Epidermal melanocyte (primary cell): ENCODE measurements around the gene CETN2.
"Not testable (repeated sequence)": the region's sequence is repeated elsewhere in the genome, so short reads cannot be mapped to it uniquely, and the experiment has no call there.

Experiments
- DNase-seq: peaks from one replicate; pipeline ENCODE4 v3.0.0; 2011; ENCODE audit warnings: low spot score; ENCODE audit not compliant: insufficient read length

CETN2 gene

DNA sequence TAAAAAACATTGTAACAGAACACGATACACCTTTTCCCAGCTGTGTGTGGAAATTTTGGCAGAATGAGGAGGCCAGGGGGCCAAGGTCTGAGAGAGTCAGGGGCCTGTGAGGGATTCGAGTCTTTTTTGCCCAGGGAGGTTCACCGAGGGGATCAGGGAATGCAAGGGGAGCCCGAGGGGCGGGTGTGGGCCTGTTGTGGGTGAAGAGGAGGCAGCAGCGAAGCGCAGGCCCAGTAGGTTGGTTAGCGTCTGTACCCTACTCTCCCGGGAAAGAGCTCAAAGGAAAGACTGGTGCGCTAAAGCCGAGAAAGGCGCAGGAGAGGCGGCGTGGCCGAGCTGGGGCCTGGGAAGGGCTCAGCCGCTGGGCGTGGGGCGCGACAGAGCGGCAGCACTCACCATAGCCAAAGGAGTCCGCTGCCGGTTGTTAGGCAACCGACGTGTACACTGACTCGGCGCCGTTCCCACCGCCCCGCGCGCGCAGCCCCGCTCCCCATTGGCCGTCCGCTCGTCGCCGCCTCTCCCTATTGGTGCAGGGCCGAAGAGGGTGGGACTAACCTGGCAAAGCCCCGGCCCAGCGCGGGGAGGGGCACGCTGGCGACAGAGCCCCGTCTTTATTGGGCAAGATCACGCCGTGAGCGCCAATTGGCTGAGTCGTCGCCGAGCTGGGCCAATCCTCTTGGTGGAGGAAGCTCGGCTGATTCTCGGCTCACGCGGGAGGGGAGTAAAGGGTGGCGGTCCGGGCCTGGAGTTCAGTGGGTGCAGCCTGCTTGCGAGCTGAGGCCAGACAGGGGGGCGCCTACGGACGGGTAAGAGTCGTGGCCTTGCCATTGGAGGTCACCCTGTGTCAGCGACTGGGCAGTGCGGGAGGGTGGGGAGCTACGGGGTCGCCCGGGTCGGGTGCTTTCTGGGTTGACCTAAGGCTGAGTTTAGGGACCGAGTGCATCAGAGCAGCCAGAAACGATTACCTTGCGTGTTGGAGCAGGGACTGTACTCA lies at the start of gene CETN2, which contains the start of gene NSDHL:
Gene CETN2 (minus strand): TSS at position 446 of the 994 bp plus-strand sequence. CDS start 47 bp downstream, at position 399.
Gene NSDHL (plus strand): TSS at position 752 of the 994 bp plus-strand sequence. CDS start 15,262 bp downstream, outside the sequence.
- peak; percentile 95 for DNase-seq

DNA sequence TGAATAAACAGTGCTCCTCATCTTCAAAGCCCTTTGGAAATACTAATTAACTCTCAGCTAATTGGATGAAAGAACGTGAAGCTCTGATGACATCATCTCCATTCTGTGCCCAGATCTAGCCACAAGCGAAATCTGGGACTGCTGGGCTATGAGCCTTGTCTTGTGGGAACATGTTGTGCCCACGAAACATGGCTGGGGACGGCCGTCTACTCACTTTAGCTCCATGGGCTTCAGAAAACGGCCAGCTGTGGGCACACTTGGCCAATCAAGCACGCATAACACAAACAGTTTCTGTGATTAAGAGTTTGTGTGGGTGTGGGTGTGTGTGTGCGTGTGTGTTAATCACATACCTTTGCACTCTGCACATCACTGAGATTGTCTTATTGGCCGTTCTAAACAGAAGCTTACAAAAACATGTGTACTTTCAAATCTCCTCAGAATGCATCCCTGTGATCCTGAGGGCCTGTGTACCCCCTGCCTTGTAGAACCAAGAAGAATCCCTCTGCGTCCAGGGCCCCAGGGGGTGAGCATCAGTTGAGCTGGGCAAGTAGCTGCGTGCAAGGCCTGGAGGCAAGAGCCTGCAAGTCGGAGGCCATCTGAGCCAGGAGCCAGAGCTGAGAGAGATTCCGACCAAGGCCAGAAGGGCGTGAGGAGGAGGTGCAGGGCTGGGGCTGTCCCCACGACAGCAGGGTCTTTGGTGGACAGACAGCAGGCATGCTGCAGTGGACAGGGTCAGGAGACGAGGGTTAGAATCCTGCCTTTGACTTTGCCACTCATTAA lies 48.6 kb upstream of the CETN2 start:
- DNase-seq: no peak

- no peak for DNase-seq
These were observed 46.6 kb upstream of the CETN2 start for GRCh38 chrX:152876931-152877840.

DNA sequence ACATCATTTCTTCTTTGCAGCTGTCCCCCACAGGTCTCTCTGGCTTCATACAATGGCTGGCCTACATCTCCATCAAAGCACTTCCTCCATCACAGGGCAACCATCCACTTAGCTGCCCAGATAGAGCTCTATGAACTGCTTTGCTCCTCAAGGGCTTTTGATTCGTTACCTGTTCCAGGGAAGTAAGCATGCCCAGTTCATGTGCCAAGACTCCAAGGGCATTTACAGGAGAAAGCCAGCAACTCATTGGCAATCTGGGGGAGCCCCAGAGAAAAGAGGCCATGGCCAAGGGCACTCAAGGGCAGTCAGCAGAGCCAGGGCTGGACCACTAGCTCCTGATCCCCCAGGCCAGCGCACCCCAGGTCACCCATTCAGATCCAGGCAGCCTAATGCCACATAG lies 42.8 kb upstream of the CETN2 start:
- DNase-seq: no peak

DNA sequence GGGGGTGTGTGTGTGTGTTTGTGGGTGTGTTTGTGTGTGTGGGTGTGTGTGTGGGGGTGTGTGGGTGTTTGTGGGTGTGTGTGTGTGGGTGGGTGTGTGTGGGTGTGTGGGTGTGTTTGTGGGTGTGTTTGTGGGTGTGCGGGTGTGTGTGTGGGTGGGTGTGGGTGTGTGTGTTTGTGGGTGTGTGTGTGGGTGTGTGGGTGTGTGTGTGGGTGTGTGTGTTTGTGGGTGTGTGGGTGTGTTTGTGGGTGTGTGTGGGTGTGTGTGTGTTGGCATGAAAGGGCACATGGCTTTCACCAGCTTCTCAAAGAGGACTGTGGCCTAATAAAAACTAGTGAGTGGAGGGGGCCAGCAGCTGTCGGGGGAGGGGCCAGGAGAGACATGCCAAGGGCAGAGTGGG lies 42.0 kb upstream of the CETN2 start:
- no peak for DNase-seq

DNA sequence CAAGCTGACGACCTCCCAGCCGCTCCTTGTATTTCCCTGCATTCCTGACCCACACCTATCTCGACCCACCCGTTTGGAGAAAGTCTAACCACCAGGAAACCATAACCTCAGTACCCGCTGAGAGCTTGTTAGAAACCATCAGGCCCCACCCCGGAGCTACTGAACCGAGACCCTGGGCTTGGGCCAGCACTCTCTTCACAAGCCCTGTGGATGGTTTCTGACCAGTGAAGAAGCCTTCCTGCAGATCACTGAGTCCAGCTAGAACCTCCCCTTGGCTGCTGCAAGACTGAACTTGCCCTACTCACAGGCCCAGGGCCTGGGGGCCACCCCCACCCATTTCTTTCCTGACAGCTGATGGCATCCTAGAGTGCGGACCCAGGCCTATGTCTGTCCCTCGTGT lies 40.7 kb upstream of the CETN2 start:
- no peak for DNase-seq

GRCh38 chrX:152869972-152870371 lies 39.4 kb upstream of the CETN2 start:
- DNase-seq: no peak

GRCh38 chrX:152866386-152866785 lies 35.8 kb upstream of the CETN2 start:
- no peak for DNase-seq

DNA sequence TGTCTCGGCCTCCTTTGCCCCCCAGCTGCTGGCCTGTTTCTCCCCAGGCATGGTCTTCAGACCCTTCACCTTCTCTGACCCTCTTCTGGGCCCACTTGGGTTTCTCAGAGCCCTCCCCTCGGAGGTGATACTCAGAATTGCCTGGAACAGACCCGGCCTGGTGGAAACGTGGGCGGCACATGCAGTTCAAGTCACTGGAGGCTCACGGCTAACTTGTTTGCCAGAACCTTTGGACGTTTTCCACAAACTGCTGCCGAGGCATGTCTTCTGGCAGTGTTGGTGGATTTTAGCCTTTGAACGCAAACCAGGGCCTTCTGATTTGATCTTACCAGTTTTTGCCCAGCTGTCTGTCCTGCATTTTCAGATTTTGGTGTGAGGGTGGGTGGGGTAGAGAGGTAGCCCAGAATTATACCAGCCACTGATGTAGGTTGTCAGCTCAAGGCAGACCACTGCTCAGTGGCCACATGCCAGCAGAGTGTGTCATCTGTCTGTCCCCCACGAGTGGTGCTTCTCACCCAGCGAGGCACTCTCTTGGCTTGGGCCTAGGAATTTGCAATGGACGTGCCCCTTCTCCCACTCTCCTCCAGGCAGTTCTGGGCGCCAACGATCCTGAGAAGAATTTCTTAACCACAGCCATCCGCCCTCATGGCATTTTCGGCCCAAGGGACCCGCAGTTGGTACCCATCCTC lies 34.8 kb upstream of the CETN2 start:
- no peak for DNase-seq

DNA sequence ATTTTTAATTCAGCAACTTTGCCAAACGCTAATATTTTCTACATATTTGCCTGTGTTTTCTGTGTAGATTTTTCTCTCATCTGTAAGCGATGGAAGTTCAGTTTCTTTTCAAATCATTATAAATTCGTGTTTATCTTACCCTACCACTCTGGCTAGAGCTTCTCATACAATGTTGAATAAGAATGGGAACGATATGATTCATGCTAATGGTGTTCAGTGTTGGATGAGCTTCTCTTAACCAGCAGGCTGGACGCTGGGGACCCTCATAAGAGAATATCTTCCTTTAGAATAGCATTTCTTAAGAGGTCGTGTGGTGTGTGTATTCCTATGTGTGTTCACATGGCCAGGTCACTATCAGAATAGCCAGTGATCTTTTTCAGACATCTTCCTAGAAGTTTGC lies 31.3 kb upstream of the CETN2 start:
- no peak for DNase-seq

GRCh38 chrX:152861116-152861515 lies 30.6 kb upstream of the CETN2 start:
- no peak for DNase-seq

GRCh38 chrX:152853986-152854385 lies 23.4 kb upstream of the CETN2 start:
- DNase-seq: no peak

- DNase-seq: no peak
These were observed 19.9 kb upstream of the CETN2 start for GRCh38 chrX:152850465-152850864.

GRCh38 chrX:152847281-152847680 lies 16.7 kb upstream of the CETN2 start:
- DNase-seq: no peak

DNA sequence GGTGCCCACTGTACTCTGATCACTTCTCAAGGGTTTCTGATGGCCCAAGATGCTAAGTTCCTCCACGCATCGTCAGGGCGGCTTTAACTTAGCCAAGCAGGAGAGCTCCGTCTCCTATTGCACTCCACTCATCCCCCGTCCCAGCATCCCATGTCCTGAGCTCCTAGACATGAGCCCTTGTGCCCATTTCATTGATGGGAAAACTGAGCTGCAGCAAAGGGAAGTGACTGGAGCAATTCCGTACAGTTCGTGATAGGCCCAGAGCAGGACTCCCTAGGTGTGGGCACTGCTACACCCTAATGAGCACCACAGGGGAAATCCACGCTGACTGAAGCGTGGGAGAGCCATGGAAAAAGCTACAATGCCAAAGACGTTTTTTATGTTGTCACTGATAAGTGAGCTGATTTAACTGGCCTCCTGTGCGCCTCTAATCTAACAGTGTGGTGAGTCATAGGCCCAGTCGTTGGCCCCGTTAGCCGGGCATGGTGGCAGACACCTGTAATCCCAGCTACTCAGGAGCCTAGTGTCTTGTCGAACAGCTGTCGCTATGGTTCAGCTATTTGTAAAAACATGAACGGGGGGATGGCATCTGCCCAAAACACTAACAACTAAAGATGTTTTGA lies 15.2 kb upstream of the CETN2 start:
- no peak for DNase-seq

DNA sequence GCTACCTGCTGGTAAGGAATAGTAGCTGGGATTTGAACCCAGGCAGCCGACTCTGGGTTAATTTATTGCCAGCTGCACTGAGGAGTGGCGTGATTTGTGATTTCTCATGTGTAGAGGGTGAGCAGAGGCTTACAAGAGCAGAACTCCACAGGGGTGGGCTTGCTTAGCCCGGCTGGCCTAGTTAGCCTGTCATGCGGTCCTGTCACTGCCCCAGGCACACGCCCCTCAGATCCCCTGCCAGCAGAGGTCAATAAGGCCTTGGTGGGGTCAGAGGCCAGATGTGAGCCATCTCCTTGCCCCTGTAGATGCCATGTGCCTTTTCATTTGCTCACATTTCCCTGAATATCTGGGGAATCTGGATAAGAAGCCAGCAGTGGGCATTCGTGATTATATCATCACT lies 13.7 kb upstream of the CETN2 start:
- no peak for DNase-seq

GRCh38 chrX:152843852-152844251 lies 13.3 kb upstream of the CETN2 start:
- no peak for DNase-seq

GRCh38 chrX:152842772-152843338 lies 12.3 kb upstream of the CETN2 start:
- no peak for DNase-seq

DNA sequence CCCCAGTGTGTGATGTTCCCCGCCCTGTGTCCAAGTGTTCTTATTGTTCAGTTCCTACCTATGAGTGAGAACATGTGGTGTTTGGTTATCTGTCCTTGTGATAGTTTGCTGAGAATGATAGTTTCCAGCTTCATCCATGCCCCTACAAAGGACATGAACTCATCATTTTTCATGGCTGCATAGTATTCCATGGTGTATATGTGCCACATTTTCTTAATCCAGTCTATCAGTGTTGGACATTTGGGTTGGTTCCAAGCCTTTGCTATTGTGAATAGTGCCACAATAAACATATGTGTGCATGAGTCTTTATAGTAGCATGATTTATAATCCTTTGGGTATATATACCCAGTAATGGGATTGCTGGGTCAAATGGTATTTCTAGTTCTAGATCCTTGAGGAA lies 4.9 kb upstream of the CETN2 start:
- DNase-seq: not testable (repeated sequence)

GRCh38 chrX:152833378-152833777 lies 2.8 kb upstream of the CETN2 start:
- DNase-seq: no peak
